ENCODE data around the gene RGS14.
"Not testable (repeated sequence)": the region's sequence is repeated elsewhere in the genome, so short reads cannot be mapped to it uniquely, and the experiment has no call there.

DNA sequence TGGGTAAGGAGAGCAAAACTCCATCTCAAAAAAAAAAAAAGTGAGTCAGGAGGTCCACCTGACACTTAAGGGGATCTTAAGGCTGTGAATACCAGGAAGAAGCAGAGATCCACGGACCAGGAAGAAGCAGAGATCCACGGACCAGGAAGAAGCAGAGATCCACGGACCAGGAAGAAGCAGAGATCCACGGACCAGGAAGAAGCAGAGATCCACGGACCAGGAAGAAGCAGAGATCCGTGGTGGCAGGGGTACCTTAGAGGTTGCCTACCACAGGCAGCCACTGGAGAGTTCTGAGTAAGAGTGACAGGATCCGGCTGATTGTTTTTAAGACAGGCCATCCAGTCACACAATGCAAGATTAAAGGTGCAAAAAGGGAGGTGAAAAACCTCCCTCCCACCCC is 62.7 kb downstream of the RGS14 start:
- not testable (repeated sequence) for TF ChIP-seq CTCF, POLR2A (IDR thresholded peaks at IDR 0.05)
